ENCODE data around the gene ANO2.

ANO2 gene

GRCh38 chr12:5523396-5524115 lies 421.5 kb downstream of the ANO2 start:
- Histone ChIP-seq H3K27ac (ENCODE audit: low read length) (no peak overlapping the region), H3K27me3 (ENCODE audit: control insufficient read depth, insufficient read depth, low read length) (no peaks in the 10 kb centered on the region), H3K9me3 (ENCODE audit: control insufficient read depth, insufficient read depth, low read length) (no peaks in the 10 kb centered on the region), H3K4me3 (ENCODE audit: low read length) (no peak overlapping the region), H3K36me3 (ENCODE audit: control insufficient read depth, insufficient read depth, low read length) (no peaks in the 10 kb centered on the region), H3K4me1 (ENCODE audit: control insufficient read depth, insufficient read depth, low read length) (0 out of 2 replicates have a peak, but pooled peaks cover 1% of the 10 kb centered on the region)
- WGBS (ENCODE audit: insufficient coverage, insufficient read length) = no CpG with 5 or more reads among the region's 24 CpGs
- no peak for DNase-seq (ENCODE audit: low read depth, low spot score)

- 0 out of 2 replicates have a peak, but pooled peaks cover 1% of the 10 kb centered on the region for H3K4me1 ChIP-seq (ENCODE audit: control insufficient read depth, insufficient read depth, low read length)
- no peaks in the 10 kb centered on the region for H3K27me3 ChIP-seq (ENCODE audit: control insufficient read depth, insufficient read depth, low read length)
- no peak for DNase-seq (ENCODE audit: low read depth, low spot score)
- no CpG with 5 or more reads among the region's 11 CpGs for WGBS (ENCODE audit: insufficient coverage, insufficient read length)
- no peaks in the 10 kb centered on the region for H3K36me3 ChIP-seq (ENCODE audit: control insufficient read depth, insufficient read depth, low read length)
- H3K9me3 ChIP-seq (ENCODE audit: control insufficient read depth, insufficient read depth, low read length) = no peaks in the 10 kb centered on the region
- no peak overlapping the region for H3K4me3 ChIP-seq (ENCODE audit: low read length)
- H3K27ac ChIP-seq (ENCODE audit: low read length) = no peak overlapping the region
Measured at GRCh38 chr12:5522432-5523335, 422.4 kb downstream of the ANO2 start.

GRCh38 chr12:5521456-5522325 lies 423.4 kb downstream of the ANO2 start:
- 0 out of 2 replicates have a peak, but pooled peaks cover 1% of the 10 kb centered on the region for H3K4me1 ChIP-seq (ENCODE audit: control insufficient read depth, insufficient read depth, low read length)
- no peaks in the 10 kb centered on the region for H3K36me3 ChIP-seq (ENCODE audit: control insufficient read depth, insufficient read depth, low read length)
- no peak overlapping the region for H3K27ac ChIP-seq (ENCODE audit: low read length)
- H3K9me3 ChIP-seq (ENCODE audit: control insufficient read depth, insufficient read depth, low read length) = no peaks in the 10 kb centered on the region
- H3K4me3 ChIP-seq (ENCODE audit: low read length) = no peak overlapping the region
- no peaks in the 10 kb centered on the region for H3K27me3 ChIP-seq (ENCODE audit: control insufficient read depth, insufficient read depth, low read length)
- no peak for DNase-seq (ENCODE audit: low read depth, low spot score)
- no CpG with 5 or more reads among the region's 20 CpGs for WGBS (ENCODE audit: insufficient coverage, insufficient read length)

- no peak for DNase-seq (ENCODE audit: low read depth, low spot score)
- H3K36me3 ChIP-seq (ENCODE audit: control insufficient read depth, insufficient read depth, low read length) = no peaks in the 10 kb centered on the region
- H3K9me3 ChIP-seq (ENCODE audit: control insufficient read depth, insufficient read depth, low read length) = no peaks in the 10 kb centered on the region
- no CpG with 5 or more reads among the region's 5 CpGs for WGBS (ENCODE audit: insufficient coverage, insufficient read length)
- no peaks in the 10 kb centered on the region for H3K27me3 ChIP-seq (ENCODE audit: control insufficient read depth, insufficient read depth, low read length)
- no peak overlapping the region for H3K4me3 ChIP-seq (ENCODE audit: low read length)
- 0 out of 2 replicates have a peak, but pooled peaks cover 1% of the 10 kb centered on the region for H3K4me1 ChIP-seq (ENCODE audit: control insufficient read depth, insufficient read depth, low read length)
- no peak overlapping the region for H3K27ac ChIP-seq (ENCODE audit: low read length)
Measured at GRCh38 chr12:5520831-5521230, 424.2 kb downstream of the ANO2 start.

DNA sequence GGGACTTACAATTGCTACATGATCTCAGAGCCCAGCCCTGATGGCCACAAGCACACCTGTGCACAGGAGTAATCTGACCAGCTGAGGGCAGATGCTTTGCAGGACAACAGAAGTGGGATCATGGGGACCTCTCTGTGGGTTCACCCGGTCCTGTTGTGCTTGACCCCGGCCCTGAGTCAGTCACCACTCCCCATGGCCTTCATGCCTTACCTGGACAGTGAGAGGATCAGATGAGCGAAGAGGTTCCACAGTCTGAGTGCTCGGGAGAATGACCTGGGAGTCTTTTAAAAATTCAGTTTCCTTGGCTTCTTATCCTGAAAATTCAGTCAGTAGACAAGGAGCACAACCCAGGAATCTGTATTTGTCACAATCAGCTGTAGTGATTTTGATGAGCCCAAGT lies 425.0 kb downstream of the ANO2 start:
- no peak overlapping the region for H3K4me3 ChIP-seq (ENCODE audit: low read length)
- no peaks in the 10 kb centered on the region for H3K27me3 ChIP-seq (ENCODE audit: control insufficient read depth, insufficient read depth, low read length)
- no peak overlapping the region for H3K27ac ChIP-seq (ENCODE audit: low read length)
- 0 out of 2 replicates have a peak, but pooled peaks cover 1% of the 10 kb centered on the region for H3K4me1 ChIP-seq (ENCODE audit: control insufficient read depth, insufficient read depth, low read length)
- no peaks in the 10 kb centered on the region for H3K36me3 ChIP-seq (ENCODE audit: control insufficient read depth, insufficient read depth, low read length)
- DNase-seq (ENCODE audit: low read depth, low spot score) = no peak
- no peaks in the 10 kb centered on the region for H3K9me3 ChIP-seq (ENCODE audit: control insufficient read depth, insufficient read depth, low read length)
- WGBS (ENCODE audit: insufficient coverage, insufficient read length) = no CpG with 5 or more reads among the region's 4 CpGs

GRCh38 chr12:5518584-5519365 lies 426.3 kb downstream of the ANO2 start:
- Histone ChIP-seq H3K36me3 (ENCODE audit: control insufficient read depth, insufficient read depth, low read length) (no peaks in the 10 kb centered on the region), H3K9me3 (ENCODE audit: control insufficient read depth, insufficient read depth, low read length) (no peaks in the 10 kb centered on the region), H3K27ac (ENCODE audit: low read length) (no peak overlapping the region), H3K27me3 (ENCODE audit: control insufficient read depth, insufficient read depth, low read length) (no peaks in the 10 kb centered on the region), H3K4me3 (ENCODE audit: low read length) (no peak overlapping the region), H3K4me1 (ENCODE audit: control insufficient read depth, insufficient read depth, low read length) (0 out of 2 replicates have a peak, but pooled peaks cover 1% of the 10 kb centered on the region)
- WGBS (ENCODE audit: insufficient coverage, insufficient read length) = no CpG with 5 or more reads among the region's 8 CpGs
- DNase-seq (ENCODE audit: low read depth, low spot score) = no peak

- DNase-seq (ENCODE audit: low read depth, low spot score) = no peak
- Histone ChIP-seq H3K27me3 (ENCODE audit: control insufficient read depth, insufficient read depth, low read length) (no peaks in the 10 kb centered on the region), H3K4me1 (ENCODE audit: control insufficient read depth, insufficient read depth, low read length) (peaks cover 1% of the 10 kb centered on the region; the same call in 1 of the 2 replicates), H3K36me3 (ENCODE audit: control insufficient read depth, insufficient read depth, low read length) (no peaks in the 10 kb centered on the region), H3K9me3 (ENCODE audit: control insufficient read depth, insufficient read depth, low read length) (no peaks in the 10 kb centered on the region), H3K4me3 (ENCODE audit: low read length) (no peak overlapping the region), H3K27ac (ENCODE audit: low read length) (no peak overlapping the region)
- WGBS (ENCODE audit: insufficient coverage, insufficient read length) = no CpG with 5 or more reads among the region's 8 CpGs
Measured at GRCh38 chr12:5516371-5517241, 428.5 kb downstream of the ANO2 start.

DNA sequence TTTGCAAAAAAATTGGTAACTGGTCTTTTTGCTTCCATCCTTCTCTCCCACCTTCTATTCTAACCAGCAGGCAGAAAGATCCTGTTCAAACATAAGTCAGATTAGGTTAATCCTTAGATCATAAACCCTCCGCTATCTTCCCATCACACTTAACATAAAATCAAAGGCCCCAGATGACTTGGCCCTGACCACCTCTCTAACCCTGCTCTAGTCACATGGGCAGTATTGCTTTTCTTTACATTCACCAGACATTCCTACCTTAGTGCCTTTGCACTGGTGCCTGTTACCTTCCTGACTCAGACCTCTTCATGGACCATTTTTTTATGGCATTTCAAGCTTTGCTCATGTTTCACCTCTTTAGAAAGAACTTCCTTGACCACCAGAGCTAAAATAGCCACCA lies 429.6 kb downstream of the ANO2 start:
- no CpG with 5 or more reads among the region's 1 CpG for WGBS (ENCODE audit: insufficient coverage, insufficient read length)
- no peak overlapping the region for H3K4me3 ChIP-seq (ENCODE audit: low read length)
- no peaks in the 10 kb centered on the region for H3K36me3 ChIP-seq (ENCODE audit: control insufficient read depth, insufficient read depth, low read length)
- no peaks in the 10 kb centered on the region for H3K9me3 ChIP-seq (ENCODE audit: control insufficient read depth, insufficient read depth, low read length)
- no peaks in the 10 kb centered on the region for H3K27me3 ChIP-seq (ENCODE audit: control insufficient read depth, insufficient read depth, low read length)
- no peak for DNase-seq (ENCODE audit: low read depth, low spot score)
- H3K27ac ChIP-seq (ENCODE audit: low read length) = no peak overlapping the region
- H3K4me1 ChIP-seq (ENCODE audit: control insufficient read depth, insufficient read depth, low read length) = peaks cover 1% of the 10 kb centered on the region; the same call in 1 of the 2 replicates

DNA sequence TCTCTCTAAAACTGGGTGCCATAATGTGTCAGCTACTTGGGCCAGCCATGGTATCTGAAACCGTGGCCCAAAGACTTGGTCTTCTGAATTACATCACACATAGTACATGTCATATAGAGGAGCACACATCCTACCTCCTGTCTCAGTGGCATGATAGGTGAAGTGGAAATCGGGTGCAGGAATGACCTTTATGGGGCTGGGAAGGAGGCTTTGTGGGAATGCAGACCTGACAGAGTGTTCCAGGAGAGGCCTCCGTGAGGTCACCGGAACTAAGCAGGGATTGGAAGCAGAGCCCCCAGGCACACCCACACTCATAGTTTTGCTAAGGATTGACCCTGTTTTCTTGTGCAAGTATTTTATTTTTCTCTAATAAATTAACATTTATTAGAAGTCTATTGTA lies 430.5 kb downstream of the ANO2 start:
- no peaks in the 10 kb centered on the region for H3K27me3 ChIP-seq (ENCODE audit: control insufficient read depth, insufficient read depth, low read length)
- no peak overlapping the region for H3K27ac ChIP-seq (ENCODE audit: low read length)
- H3K4me1 ChIP-seq (ENCODE audit: control insufficient read depth, insufficient read depth, low read length) = peaks cover 1% of the 10 kb centered on the region; the same call in 1 of the 2 replicates
- H3K36me3 ChIP-seq (ENCODE audit: control insufficient read depth, insufficient read depth, low read length) = no peaks in the 10 kb centered on the region
- no peak overlapping the region for H3K4me3 ChIP-seq (ENCODE audit: low read length)
- no CpG with 5 or more reads among the region's 4 CpGs for WGBS (ENCODE audit: insufficient coverage, insufficient read length)
- no peaks in the 10 kb centered on the region for H3K9me3 ChIP-seq (ENCODE audit: control insufficient read depth, insufficient read depth, low read length)
- no peak for DNase-seq (ENCODE audit: low read depth, low spot score)
